ENCODE measurements around the gene DESI1.

DNA sequence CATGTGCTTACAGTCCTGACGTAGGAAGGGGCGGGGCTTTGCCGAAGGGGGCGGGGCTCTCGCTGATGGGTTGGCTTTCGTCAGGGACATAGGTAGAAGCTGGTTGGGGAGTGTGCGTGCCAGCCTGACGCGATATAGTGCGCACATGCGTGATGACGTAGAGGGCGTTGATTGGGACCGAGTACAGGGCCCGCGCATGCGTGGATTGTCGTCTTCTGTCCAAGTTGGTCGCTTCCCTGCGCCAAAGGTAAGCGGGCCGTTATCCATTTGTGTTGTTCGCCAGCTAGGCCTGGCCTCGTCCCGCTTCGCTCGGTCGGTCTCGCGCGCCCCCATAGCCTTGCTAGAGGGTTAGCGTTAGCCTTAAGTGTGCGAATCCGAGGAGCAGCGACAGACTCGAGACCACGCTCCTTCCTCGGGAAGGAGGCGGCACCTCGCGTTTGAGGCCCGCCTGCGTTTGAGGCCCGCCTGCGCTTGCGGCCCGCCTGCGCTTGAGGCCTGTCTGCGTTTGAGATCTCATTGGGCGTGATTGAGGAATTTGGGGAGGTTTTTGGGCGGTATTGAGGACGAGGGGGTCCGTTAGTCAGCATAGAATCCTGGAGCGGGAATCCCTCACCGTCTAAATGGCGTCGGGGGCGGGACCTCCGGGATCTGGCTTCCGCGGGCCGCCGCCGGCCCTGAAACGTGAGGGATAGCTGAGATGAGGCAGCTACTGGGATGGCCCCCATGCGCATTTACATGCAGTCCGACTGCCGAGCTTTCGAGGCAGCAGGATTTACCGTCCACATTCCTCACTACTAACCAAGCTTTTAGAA is 462 bp upstream of the DESI1 start, which contains the start of gene XRCC6:
- TF ChIP-seq, protein P1, sequence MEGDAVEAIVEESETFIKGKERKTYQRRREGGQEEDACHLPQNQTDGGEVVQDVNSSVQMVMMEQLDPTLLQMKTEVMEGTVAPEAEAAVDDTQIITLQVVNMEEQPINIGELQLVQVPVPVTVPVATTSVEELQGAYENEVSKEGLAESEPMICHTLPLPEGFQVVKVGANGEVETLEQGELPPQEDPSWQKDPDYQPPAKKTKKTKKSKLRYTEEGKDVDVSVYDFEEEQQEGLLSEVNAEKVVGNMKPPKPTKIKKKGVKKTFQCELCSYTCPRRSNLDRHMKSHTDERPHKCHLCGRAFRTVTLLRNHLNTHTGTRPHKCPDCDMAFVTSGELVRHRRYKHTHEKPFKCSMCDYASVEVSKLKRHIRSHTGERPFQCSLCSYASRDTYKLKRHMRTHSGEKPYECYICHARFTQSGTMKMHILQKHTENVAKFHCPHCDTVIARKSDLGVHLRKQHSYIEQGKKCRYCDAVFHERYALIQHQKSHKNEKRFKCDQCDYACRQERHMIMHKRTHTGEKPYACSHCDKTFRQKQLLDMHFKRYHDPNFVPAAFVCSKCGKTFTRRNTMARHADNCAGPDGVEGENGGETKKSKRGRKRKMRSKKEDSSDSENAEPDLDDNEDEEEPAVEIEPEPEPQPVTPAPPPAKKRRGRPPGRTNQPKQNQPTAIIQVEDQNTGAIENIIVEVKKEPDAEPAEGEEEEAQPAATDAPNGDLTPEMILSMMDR (IDR thresholded peaks at IDR 0.05; ENCODE audit: insufficient read depth, low read length, poor library complexity, severe bottlenecking), result no peak
- TF ChIP-seq EZH2phosphoT487 (conservative IDR thresholded peaks at IDR 0.05; ENCODE audit: low read length), result no peak
